Kidney epithelial cell (primary cell): ENCODE measurements around the gene ATP13A4. TPM values are rescaled to one million over a fixed set of nuclear protein-coding genes. Genes with fewer than 3 reads are reported as not detected.
A peak's percentile ranks its signal among the peaks of the same experiment; 100 is the strongest.

Experiments
- DNase-seq: peaks from one replicate; pipeline ENCODE4 v3.0.0-alpha.2; 2010; ENCODE audit warnings: low read depth
- H3K27me3 ChIP-seq: 2 replicates; pipeline ENCODE4 v1.6.0; 2011; ENCODE audit warnings: low read length; ENCODE audit not compliant: control insufficient read depth, insufficient read depth
- H3K36me3 ChIP-seq: 2 replicates; pipeline ENCODE4 v1.5.1; 2011; ENCODE audit warnings: low read length; ENCODE audit not compliant: control insufficient read depth, insufficient read depth
- H3K4me3 ChIP-seq: 2 replicates; pipeline ENCODE4 v1.5.1; 2011; ENCODE audit warnings: low read depth, mild to moderate bottlenecking, control low read depth, low read length
- CTCF ChIP-seq: IDR thresholded peaks from 2 replicates; pipeline ENCODE4 v1.5.1; 2011; ENCODE audit warnings: mild to moderate bottlenecking, moderate library complexity, low read length, control low read depth, inconsistent platforms; ENCODE audit not compliant: insufficient read depth, poor library complexity, severe bottlenecking
- total RNA-seq: library from RNA; depleted of rRNA; stranded (reverse); fragments of >200 nt; gene quantifications from 2 replicates; pipeline ENCODE4 v1.2.3, GENCODE V29; 2015

The ATP13A4 gene
- total RNA-seq, 1 donor from 2014 or later: 0.42 TPM

- DNase-seq: no peak
Observed at GRCh38 chr3:193407112-193407511, 147.6 kb downstream of the ATP13A4 start.

GRCh38 chr3:193403307-193403706, 151.4 kb downstream of the ATP13A4 start:
- no peak for DNase-seq
- H3K36me3 ChIP-seq: no peaks in the 10 kb centered on the region
- no peak for TF ChIP-seq CTCF
- H3K4me3 ChIP-seq: no peak overlapping the region
- H3K27me3 ChIP-seq: no peaks in the 10 kb centered on the region

More at GRCh38 chr3:193407112-193407511, 147.6 kb downstream of the ATP13A4 start:
- no peaks in the 10 kb centered on the region for H3K36me3 ChIP-seq
- TF ChIP-seq CTCF: no peak
- H3K27me3 ChIP-seq: no peaks in the 10 kb centered on the region
- H3K4me3 ChIP-seq: no peak overlapping the region

GRCh38 chr3:193400304-193400703, 154.4 kb downstream of the ATP13A4 start:
- H3K36me3 ChIP-seq: no peaks in the 10 kb centered on the region
- TF ChIP-seq CTCF: no peak

GRCh38 chr3:193396451-193397244, 158.0 kb downstream of the ATP13A4 start:
- no peaks in the 10 kb centered on the region for H3K27me3 ChIP-seq
- TF ChIP-seq CTCF: no peak
- DNase-seq: no peak

More at GRCh38 chr3:193400304-193400703, 154.4 kb downstream of the ATP13A4 start:
- no peak for DNase-seq
- Histone ChIP-seq H3K4me3 (no peak overlapping the region), H3K27me3 (no peaks in the 10 kb centered on the region)

GRCh38 chr3:193391902-193392301, 162.8 kb downstream of the ATP13A4 start:
- no peak for TF ChIP-seq CTCF
- peak; percentile 26 for DNase-seq
- H3K4me3 ChIP-seq: no peak overlapping the region
- no peaks in the 10 kb centered on the region for H3K36me3 ChIP-seq
- no peaks in the 10 kb centered on the region for H3K27me3 ChIP-seq

More at GRCh38 chr3:193396451-193397244, 158.0 kb downstream of the ATP13A4 start:
- Histone ChIP-seq H3K4me3 (no peak overlapping the region), H3K36me3 (no peaks in the 10 kb centered on the region)
